Measurements from ENCODE around the gene MYO1E.
"Not testable (repeated sequence)": the region's sequence is repeated elsewhere in the genome, so short reads cannot be mapped to it uniquely, and the experiment has no call there.

Gene MYO1E

DNA sequence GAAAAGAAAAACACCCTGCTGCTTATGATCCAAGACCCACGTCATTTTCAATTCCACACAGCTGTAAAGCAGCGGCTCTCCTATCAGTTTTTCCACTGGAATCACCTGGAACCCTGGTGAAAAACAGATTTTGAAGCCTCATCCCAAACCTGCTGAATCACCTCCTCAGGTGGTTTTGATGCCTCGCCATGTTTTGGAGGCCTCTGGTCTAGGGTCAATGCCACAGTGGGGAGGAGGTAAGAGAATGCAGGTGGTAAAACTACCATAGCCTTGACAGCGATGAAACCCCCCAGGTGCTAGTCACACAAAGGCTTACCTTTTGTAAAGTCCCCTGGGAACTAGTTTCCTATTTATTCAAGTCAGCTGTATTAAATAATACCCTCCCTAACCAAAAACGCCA lies 24.8 kb downstream of the MYO1E start:
- DNase-seq, result no peak

DNA sequence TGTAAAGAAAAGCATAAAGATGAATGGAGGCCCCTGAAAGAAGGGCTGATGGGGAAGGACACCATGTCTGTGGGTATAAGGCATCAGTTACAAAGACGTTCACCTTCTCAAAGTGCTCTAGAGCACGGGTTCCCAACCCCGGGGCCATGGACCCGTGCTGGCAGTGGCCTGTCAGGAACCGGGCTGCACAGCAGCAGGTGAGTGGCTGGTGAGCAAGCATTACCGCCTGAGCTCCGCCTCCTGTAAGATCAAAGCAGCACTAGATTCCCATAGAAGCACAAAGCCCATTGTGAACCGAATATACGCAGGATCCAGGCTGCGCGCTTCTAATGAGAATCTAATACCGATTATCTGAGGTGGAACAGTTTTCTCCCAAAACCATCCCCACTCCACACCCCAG lies 25.7 kb downstream of the MYO1E start:
- DNase-seq, result no peak

DNA sequence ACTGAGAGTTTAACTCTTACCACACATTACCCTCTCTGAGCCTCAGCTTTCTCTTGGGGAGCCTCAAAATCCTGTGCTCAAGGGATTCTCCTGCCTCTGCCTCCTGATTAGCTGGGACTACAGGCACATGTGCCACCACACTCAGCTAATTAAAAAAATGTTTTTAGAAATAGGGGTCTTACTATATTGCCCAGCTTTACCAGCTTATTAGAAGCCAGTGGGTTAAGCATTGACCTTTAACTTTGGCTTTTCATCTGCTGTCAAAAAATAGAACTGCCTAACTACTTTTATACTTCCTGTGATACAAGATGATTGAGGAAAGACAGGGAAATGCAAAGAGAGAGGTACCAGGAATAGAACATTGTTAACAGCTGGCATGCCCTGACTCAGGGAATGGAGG lies 27.3 kb downstream of the MYO1E start:
- DNase-seq, result no peak

DNA sequence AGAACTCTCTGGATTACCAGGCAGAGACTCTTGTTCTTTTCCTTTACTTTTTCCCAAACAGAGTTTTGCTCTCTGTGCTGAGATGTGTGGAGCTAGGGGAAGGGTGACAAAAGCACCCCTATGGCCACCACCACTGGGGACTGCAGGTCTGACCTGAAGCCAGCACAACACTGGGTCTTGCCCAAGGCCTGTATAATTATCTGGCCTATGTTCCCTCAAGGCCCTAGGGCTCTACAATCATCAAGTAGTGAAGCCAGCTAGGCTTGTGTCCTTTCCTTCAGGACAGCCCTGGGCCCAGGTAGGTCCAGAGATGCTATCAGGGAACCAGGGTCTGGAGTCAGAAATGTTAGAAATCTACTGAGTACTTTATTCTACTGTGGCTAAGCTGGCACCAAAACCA lies 28.4 kb downstream of the MYO1E start:
- no peak for DNase-seq

DNA sequence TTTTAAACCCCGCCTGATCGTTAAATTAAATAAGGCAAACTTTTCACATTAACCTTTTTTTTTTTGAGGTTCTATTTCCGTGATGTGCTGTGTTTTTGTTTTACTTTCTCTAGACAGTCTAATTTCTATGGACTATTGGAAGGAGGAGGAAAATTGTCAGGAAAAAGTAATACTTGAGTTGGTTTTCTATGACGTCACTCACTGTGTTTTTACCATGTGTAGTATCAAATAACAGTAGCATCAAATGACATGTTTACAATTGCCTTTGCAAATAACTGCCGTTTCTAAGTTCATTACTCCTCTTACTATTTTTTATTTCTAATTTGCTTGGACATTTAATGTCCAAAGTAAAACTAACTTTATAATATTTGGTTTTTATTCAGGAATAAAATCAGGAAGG lies 32.3 kb downstream of the MYO1E start:
- DNase-seq, result no peak

DNA sequence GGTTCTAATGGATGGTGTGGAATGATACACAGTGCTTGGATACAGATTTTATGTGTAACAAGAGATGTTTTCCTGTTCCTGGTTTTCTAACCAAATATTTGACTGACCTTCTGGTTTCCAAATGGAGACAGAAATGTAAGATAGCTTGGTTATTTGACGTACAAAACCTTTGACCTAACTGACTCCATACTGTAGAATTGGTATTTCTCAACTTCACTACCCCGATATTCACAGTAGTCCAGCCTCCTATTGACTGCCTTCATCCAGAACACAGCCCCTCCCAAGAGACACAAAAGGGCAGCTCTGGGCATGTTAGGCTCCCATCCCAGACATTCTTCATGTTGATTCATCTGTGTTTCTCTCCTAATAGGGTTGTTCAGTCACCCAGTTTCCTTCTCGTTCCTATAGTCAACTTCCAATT lies 33.4 kb downstream of the MYO1E start:
- no peak for DNase-seq

DNA sequence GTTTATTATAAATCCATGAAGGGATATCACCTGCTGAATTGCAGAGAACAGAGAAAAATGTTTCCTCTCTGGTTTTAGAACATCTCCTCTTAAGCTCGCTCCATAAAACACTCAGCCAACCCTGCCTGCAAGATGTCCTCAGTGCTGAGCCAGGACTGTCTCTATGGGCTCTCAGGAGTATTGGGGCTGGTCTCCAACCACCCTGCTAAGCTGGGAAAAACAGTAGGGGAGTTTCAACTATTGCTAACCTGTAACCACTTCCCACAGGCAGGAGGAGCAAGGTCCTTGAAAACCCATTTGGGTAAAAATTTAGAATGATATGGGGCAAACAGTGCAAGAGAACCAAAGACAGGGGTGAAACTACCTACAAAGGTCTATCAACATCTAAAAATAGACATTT lies 34.3 kb downstream of the MYO1E start:
- DNase-seq, result no peak

DNA sequence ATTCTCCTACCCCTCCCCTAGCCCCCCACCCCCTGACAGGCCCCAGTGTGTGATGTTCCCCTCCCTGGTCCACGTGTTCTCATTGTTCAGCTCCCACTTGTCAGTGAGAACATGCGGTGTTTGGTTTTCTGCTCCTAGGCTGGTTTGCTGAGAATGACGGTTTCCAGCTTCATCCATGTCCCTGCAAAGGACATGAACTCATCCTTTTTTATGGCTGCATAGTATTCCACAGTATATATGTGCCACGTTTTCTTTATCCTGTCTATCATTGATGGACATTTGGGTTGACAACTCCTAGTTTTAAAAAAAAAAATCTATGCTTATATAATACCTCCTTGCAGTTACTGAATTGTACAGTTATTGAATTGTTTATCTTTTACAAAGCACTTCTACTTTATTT lies 35.9 kb downstream of the MYO1E start:
- not testable (repeated sequence) for DNase-seq

DNA sequence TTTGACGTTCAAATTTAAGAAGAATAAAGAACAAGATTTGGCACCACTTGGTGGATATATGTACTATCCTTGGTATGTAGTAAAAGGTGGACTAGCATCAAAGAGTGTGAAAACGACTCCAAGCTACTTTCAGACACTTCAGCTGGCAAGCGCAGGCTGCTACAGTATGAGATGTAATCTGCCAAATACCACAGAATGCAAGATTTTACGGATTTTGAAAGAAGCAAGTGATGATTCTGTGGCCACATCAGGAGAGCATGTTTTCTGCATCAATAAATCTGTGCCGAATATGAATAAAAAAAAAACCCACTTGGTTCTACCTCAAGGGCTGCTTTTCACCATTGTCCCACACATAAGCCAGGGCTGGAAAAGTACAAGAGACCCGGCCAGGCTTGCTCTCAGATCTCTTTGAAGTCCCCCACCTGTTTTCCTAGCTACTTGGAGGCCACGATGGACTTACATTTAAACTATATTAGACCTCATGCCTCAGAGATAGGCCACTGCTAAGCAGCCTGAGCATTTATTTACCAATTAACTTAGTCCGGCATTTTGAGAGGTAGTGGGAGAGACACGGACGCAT lies 37.4 kb downstream of the MYO1E start:
- DNase-seq, result no peak

DNA sequence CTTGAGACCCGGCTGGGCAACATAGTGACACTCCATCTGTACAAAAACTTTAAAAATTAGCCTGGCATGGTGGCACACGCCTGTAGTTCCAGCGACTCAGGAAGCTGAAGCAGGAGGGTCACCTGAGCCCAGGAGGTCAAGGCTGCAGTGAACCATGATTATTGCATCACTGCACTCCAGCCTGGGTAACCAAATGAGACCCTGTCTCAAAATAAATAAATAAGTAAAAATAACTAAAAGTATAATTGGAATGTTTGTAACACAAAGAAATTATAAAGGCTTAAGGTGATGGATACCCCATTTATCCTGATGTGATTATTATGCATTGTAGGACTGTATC lies 38.6 kb downstream of the MYO1E start:
- no peak for DNase-seq

DNA sequence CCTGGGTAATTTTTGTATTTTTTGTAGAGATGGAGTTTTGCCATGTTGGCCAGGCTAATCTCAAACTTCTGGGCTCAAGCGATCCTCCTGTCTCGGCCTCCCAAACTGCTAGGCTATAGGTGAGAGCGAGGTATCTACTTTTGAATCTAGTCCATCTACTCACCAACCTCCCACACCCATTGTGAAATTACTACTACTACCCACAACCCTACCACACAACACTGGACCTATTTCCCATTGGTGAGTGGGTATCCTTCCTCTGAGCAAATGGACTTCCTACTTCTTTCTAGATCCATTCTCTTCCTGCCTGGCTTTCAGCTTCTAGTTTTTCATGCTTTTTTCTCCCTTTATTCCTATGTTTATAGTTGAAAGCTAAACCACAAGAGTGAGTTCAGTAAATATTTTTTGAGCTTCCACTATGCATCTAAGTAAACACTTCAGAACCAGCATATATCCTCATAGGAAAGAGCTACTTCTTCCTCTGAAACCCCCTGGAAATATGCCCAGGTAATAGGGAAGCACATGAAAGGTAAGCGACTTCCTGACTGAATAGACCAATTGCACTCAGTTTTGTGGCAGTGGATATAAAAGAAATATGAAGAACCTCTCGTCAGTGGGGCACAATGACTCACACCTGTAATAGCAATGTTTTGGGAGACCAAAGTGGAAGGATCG lies 39.1 kb downstream of the MYO1E start:
- no peak for DNase-seq

DNA sequence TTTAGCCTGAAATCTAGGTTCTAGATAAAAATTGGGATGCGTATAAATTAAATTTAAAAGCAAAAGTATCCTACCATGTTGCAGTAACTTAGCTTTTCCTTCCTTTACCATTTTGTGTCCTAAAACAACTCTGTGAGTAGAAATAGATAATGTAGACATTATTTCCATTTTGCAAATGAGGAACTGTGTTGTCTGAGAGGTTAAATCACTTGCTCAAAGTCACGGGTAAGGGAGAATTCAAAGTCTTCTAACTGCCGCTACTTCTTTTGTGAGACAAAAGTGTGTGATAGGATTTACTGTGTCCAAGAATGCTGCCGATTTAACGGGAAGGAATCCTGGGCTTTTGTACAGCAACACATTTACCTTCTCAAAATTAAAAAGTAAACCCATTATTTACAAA lies 40.7 kb downstream of the MYO1E start:
- no peak for DNase-seq

DNA sequence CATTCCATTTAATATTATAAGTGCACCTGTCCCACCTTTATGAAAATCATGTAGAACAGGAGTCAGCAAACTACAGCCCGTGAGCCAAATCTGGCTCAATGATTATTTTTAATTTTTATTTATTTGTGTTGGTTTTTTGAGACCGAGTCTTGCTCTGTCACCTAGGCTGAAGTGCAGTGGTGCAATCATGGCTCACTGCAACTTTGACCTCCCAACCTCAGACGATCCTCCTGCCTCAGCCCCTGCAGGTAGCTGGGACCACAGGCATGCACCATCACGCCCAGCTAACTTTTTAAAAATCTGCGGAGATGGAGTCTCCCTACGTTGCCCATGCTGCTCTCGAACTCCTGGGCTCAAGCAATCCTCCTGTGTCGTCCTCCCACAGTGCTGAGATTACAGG lies 42.0 kb downstream of the MYO1E start:
- no peak for DNase-seq

DNA sequence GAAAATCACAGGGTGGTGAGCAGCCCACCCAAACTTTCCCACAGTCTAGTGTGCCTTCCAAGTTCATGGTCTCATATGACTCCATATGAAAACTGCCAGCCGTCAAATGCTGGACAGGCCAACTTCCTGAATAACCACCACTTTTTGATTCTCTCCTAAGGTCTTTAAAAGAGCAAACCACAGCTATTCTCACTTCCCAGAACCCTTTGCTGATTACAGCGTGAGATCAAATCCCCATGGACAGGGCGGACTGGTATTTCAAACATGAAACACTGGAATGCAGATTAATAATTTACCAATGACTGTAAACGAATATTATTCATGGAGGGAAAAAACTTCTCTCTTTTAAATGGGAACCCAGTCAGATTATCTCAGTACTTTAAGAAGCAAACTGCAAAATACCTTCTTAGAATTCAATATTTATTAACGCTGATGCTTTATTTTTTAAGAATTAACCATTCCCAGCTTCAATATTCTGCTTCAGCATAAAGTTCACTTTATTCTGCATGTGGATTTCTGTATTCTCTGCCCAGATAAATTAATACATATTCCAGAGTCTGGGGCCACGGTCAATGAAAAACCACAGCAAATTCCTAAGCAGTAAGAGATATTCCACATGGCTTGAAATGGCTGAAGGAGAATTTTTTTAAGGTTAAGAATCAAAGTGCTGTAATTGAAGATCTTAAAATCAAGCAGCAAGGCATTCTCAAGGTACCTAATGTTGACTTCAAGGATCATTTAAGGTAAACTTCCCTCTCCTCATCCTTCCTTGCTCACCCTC lies 42.9 kb downstream of the MYO1E start:
- no peak for DNase-seq

DNA sequence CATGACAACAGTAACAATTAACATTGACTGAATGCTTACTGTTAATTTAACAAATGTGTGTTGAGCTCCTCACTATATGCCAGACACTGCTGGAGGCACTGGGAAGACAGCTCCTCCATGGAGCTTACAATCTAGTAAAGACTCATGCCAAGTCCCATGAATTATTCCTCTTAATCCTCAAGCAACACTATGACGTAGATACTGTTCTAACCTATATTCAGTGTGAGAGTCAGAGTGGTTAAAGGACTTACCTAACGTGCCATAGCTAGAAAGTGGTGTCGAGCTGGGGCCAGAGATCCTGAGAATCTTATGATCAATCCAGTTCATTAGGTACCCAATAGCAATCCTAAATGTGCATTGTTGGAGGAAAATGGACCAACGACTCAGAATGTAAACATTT lies 43.6 kb downstream of the MYO1E start:
- DNase-seq, result no peak

DNA sequence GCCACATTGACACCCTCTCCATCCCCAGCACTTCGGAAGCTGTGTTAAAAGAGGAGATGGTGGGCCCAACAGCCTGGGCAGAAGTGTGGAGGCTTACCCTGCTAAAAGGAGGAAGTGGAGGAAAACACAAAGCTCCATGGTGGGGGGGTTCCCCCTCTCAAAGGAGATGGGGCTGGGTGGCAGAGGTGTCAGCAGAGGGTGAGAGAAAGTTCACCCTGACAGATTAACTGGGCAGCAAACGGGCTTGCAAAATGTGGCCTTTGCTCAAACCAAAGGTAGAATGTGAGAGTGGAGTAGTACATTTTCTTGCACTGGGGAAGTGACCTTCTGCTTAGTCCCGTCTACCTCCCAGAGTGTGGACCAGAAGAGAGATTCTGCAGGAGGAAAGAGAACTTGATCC lies 44.7 kb downstream of the MYO1E start:
- DNase-seq, result no peak

DNA sequence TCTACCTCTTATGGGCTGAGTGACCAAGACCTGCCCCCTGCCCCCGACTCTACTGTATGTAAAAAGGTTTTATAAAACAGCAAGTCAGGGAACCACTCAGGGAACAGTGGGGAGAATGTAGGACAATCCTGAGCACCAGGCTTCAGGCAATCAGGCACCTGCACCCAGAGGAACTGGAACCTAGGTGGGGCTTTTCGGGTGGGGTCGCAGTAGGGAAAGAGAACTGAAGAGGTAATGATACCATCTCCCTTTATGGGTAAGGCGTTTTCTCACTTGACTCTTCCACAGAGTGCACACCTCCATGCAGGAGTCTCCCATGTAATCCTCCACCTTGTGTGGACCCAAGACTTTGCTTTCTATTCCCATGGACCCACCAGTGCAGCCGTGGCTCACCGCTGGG lies 45.8 kb downstream of the MYO1E start:
- no peak for DNase-seq

DNA sequence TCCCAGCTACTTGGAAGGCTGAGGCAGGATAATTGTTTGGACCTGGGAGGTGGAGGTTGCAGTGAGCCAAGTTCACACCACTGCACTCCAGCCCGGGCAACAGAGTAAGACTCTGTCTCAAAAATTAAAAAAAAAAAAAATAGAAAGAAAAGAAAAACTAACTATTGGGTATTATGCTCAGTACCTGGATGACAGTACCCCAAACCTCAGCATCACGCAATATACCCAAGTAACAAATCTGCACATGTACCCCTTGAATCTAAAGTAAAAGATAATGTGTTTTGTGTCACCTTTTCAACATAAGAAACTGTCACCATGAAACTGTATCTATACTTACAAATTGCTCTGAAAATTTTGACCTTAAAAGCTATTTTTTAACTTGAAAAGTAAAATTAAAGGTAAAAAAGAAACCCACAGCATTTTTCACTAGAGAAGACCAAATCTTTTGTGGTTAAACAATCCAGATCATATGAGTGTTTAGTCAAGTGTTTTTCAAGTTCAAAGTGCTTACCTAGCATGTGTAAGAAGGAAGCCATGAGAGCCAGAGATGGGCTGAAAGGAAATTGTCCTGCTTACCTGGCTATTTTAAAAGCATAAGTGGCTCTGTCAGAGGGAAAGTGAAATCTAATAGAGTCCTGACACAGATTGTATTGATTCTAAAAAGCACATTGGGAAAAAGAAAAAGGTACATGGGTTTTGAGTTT lies 50.5 kb downstream of the MYO1E start:
- DNase-seq, result no peak

DNA sequence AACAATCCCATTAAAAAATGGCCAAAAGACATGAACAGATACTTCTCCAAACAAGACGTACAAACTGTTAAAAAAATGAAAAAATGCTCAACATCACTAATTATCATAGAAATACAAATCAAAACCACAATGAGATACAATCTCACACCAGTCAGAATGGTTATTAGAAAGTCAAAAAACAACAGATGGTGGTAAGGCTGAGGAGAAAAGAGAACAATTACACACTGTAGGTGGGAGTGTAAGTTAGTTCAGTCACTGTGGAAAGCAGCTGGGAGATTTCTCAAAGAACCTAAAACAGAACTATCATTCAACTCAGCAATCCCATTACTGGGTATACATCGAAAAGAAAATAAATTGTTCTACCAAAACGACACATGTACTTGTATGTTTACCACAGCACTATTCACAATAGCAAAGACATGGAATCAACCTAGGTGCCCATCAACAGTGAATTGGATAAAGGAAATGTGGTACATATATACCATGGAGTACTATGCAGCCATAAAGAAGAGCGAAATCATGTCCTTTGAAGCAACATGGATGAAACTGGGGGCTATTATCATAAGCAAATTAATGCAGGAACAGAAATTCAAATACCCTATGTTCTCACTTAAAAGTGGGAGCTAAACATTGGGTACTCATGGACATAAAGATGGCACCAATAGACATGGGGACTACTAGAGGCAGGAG lies 51.5 kb downstream of the MYO1E start:
- DNase-seq, result no peak

DNA sequence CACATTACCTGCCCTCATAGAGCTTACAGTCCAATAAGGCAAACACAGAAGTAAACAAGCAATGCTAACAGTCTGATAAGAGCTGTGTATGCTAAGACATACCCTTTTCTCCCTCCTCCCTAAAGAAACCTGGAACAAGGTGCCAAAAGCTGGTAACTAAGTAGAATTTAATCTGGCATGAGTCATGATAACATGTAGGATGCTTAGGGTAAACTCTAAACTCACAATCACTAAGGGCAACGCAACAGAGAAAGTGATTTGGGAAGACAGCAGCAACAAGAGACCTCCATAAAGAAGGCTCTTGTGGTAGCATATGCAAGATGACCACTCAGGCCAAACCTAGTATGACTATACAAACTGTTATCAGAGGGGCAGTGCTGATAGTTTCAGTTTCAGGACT lies 55.5 kb downstream of the MYO1E start:
- no peak for DNase-seq

DNA sequence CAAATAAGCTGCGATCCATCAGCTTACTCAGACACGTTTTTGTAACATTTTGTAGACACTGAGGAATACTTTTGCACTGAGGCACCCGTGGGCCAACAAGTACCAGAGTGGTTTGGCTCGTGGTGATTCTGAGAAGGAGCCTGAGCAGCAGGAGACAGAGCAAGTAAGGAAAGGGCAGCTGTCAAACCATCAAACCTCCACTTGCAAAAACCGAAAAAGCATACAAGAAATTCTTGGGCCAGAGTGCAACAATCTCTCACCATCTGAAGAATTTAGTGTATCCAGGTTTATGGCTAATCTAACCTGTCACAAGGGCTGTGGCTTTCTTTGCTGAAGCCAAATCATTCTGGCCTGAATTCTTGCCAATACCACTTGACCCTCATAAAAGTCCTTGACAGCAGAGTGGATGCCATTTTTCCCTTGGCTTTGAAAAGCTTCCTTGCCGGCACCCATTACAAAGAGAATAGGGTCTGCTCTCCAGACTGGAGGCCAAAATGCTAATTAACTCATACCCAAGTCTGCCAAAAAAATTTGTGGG lies 56.7 kb downstream of the MYO1E start:
- DNase-seq, result no peak

DNA sequence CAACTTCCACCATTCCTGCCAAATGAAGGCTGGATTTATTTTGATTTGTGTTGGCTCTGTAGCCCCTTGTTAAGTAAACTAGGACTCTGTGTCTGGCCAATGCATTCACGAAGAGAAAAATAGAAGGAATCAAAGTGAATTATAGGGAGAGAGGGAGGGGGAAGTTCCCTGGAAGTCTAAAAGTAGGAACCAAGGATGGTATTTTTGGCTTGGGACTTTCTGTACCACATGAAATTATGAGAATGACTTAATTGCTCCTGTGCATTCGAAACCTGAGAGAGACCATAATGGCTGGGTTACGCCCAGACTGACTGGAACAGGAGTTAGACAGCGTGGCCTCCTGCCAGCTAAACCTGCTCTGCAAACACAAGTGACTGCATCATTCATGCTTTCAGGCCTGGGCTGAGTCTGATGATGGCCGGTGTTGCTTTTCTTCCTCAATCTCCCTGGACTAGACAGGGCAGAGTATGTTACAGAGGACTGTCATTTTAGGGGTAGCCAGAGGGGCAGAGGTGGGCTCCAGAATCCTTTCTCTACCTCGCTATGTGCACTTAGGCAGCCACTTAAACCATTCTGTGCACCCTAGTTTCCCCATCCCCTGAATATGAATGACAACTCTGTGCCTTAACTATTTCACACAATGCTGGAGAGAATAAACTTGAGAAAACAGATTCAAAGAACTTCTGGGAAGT lies 58.9 kb downstream of the MYO1E start:
- DNase-seq, result no peak
